SJSA1 (cell line): ENCODE data around the gene C3orf20. TPM values are rescaled to one million over a fixed set of nuclear protein-coding genes. Genes with fewer than 3 reads are reported as not detected.

Experiments used
- DNase-seq, 2 experiments: peaks; one replicate each; pipeline ENCODE4 v3.0.0-alpha.2; 2015 to 2020; ENCODE audit warnings: low spot score in 2 of 2, low read depth in 1 of 2
- H3K27ac ChIP-seq: fragments of 250-450 bp; sonication (Bioruptor Pico); 2 replicates; pipeline ENCODE4 v1.5.1; 2020; ENCODE audit warnings: mild to moderate bottlenecking, moderate library complexity
- H3K27me3 ChIP-seq: fragments of 250-450 bp; sonication (Bioruptor Pico); replicated peaks from 2 replicates; pipeline ENCODE4 v1.5.1; 2020; ENCODE audit warnings: mild to moderate bottlenecking, moderate library complexity
- H3K36me3 ChIP-seq: fragments of 250-450 bp; sonication (Bioruptor Pico); 2 replicates; pipeline ENCODE4 v1.5.1; 2020; ENCODE audit warnings: mild to moderate bottlenecking
- H3K4me1 ChIP-seq: fragments of 250-450 bp; sonication (Bioruptor Pico); replicated peaks from 2 replicates; pipeline ENCODE4 v1.6.1; 2021; ENCODE audit warnings: mild to moderate bottlenecking
- H3K4me3 ChIP-seq: fragments of 250-450 bp; sonication (Bioruptor Pico); 2 replicates; pipeline ENCODE4 v1.5.1; 2020; ENCODE audit warnings: mild to moderate bottlenecking
- H3K9me3 ChIP-seq: fragments of 250-450 bp; sonication (Bioruptor Pico); replicated peaks from 2 replicates; pipeline ENCODE4 v1.5.1; 2020; ENCODE audit warnings: mild to moderate bottlenecking
- total RNA-seq: library from RNA; depleted of rRNA; stranded (reverse); fragments of >200 nt; shearing (Covaris generic); gene quantifications from 2 replicates; pipeline ENCODE4 v1.2.3, GENCODE V29; 2014

C3orf20 gene
- total RNA-seq, 1 experiment from 2014 or later, result not detected

DNA sequence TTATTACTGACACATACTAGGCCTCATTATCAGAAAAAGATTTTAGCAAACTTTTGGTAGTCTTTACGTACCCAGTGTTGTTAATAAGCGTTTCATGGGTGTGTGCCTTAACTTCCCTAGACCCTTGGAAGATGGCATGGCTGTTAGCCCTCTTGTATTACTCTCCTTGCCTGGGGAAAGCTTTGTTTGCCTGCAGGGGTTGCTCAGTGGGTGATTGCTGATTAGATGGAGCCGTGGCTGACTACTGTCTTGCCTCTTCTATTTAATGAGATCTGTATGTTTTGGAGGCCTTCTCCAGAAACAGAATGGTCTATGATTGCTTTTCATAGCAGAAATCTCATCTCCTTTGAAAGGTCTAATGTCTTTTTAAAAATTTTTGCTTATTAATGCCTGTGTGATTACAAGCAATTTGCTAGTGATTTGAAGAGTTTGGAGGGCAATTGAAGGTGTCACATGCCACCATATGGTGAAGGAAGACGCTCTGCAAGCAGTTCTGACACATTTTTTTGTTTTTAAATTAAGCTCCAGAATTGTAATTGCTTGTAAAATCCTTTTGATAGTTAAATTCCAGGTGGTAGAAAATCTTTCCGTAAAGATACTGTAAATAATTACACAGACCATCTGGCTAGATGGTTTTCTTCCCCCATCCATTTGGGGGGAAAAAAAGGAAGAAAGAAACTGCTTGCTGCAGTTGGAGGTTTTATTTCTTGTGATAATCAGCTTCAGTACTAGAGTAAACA is 11.4 kb upstream of the C3orf20 start:
- peaks cover 90% of the 10 kb centered on the region for H3K36me3 ChIP-seq

DNA sequence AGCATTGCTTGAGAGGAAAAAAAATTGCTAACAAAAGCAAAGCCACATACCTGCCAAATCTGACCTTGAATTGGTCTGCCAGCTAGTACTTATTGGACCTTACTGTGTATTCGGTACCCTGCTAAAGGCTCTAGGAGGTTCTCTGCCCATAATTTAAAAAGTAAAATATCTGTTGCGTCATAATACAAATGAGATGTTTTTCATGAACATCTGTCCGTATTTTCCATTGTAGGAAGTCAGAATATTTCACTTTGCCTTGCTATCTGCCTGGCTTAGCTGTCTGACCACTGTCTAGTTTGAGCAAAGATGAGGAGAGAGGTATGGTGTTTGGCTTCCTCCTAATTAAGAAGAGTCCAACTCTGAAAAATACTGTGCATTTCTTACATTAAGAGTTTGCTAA is 10.8 kb upstream of the C3orf20 start:
- no peaks in the 10 kb centered on the region for H3K9me3 ChIP-seq
- no peaks in the 10 kb centered on the region for H3K4me1 ChIP-seq
- H3K27ac ChIP-seq, result no peak overlapping the region
- peaks cover 90% of the 10 kb centered on the region for H3K36me3 ChIP-seq
- H3K4me3 ChIP-seq, result no peak overlapping the region
- H3K27me3 ChIP-seq, result no peaks in the 10 kb centered on the region
- no peak for DNase-seq

More for the DNA sequence above, 11.4 kb upstream of the C3orf20 start:
- no peak for DNase-seq
- Histone ChIP-seq H3K27me3 (no peaks in the 10 kb centered on the region), H3K27ac (no peak overlapping the region), H3K4me3 (no peak overlapping the region), H3K4me1 (no peaks in the 10 kb centered on the region), H3K9me3 (no peaks in the 10 kb centered on the region)

DNA sequence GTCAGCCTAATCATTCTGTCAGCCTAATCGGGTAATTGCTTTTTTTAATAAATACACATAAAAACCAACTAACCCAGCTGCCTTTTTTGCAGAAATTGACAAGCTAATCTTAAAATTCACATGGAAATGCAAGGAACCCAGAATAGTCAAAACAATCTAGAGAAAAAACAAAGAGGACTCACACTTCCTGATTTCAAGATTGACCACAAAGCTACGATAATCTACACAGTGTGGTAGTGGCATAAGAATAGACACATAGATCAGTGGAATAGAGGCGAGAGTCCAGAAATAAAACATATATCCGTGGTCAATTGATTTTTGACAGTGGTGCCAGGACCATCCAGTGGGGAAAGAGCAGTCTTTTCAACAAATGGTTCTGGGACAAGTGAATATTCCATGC is 2.4 kb upstream of the C3orf20 start:
- DNase-seq, result no peak
- peaks cover 57% of the 10 kb centered on the region for H3K36me3 ChIP-seq
- no peak overlapping the region for H3K27ac ChIP-seq
- no peaks in the 10 kb centered on the region for H3K9me3 ChIP-seq
- no peak overlapping the region for H3K4me3 ChIP-seq
- no peaks in the 10 kb centered on the region for H3K27me3 ChIP-seq
- H3K4me1 ChIP-seq, result no peaks in the 10 kb centered on the region

DNA sequence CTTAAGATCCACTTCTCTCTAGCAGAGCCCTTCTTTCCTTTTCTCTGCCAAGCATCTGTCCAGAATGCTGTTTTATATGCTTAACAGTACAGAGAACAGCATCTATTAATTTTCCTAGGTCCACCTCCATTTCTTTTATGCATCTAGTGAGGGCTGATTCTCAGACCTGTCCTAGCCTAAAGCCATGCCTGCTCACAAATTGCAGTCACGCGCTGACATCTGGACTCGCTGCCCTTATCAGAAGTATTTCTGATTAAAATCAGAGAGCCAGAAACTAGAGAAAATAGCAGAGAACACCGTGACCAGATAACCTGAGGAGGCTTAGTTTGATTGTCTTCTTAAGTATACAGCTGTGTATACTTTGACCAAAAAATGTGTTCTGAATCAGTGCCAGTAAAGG is 1.9 kb downstream of the C3orf20 start:
- Histone ChIP-seq H3K4me3 (no peak overlapping the region), H3K9me3 (no peaks in the 10 kb centered on the region; the same call in 1 of the 2 replicates), H3K27me3 (no peaks in the 10 kb centered on the region), H3K36me3 (peaks cover 16% of the 10 kb centered on the region), H3K27ac (no peak overlapping the region), H3K4me1 (no peaks in the 10 kb centered on the region)
- DNase-seq, result no peak

DNA sequence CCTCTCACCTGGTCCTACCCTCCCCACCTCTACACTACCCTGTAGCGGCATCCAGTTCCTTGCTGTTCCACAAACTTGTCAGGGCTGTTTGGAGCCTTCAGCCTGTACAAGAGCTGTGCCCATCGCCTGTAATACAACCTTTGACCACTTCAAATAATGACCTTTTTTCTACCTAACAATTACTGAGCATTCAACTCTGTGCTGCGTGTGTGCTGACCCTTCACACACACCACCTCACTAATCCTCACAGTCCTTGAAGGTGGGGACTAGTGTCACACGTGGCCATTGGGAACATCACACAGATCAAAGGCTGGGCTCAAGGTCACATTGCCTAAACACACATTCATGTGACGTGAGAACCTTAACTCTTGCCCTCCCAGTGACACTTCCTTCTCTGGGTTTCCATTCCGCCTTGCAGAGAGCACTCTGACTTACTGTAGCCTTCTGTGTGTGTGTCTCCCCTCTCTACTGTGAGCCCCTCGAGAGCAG is 3.1 kb downstream of the C3orf20 start:
- no peaks in the 10 kb centered on the region; the same call in 1 of the 2 replicates for H3K9me3 ChIP-seq
- no peak overlapping the region for H3K4me3 ChIP-seq
- H3K27ac ChIP-seq, result no peak overlapping the region
- no peak for DNase-seq
- no peaks in the 10 kb centered on the region for H3K4me1 ChIP-seq
- H3K36me3 ChIP-seq, result peaks cover 5% of the 10 kb centered on the region; the same call in 1 of the 2 replicates
- H3K27me3 ChIP-seq, result no peaks in the 10 kb centered on the region

DNA sequence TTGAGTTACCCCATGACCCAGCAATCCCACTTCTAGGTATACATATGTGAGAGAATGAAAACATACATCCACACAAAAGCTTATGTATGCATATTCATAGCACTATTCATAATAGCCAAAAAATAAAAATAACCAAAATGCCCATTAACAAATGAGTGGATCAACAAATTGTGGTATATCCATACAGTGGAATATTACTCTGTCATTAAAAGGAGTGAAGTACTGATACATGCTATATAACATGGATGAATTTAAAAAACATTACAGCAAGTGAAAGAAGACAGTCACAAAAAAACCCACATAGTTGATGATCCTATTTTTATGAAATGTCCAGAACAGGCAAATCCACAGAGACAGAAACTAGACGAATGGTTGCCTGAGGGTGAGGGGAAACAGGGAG is 5.2 kb downstream of the C3orf20 start:
- Histone ChIP-seq H3K4me3 (no peak overlapping the region), H3K27ac (no peak overlapping the region), H3K9me3 (no peaks in the 10 kb centered on the region; the same call in 1 of the 2 replicates), H3K36me3 (no peaks in the 10 kb centered on the region; the same call in 1 of the 2 replicates), H3K27me3 (no peaks in the 10 kb centered on the region), H3K4me1 (no peaks in the 10 kb centered on the region)
- no peak for DNase-seq

DNA sequence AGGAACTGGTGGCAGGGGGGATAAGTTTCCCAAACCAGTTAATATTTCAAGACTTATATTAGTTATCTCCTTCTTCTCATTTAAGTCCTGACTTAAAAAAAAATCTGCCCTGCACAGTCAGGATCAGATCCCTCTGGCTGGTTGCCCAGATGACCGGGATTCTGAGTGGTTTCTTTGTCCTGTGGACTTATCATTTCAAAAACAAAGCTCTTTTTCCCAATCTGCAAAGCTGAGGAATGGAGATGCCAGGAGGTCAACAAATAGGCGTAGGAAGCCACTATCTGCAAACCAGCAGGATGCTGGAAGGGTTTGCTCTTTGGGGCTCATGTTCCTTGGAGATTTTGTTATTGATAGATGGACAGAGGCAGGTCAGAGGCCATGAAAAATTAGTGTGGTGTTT is 5.8 kb downstream of the C3orf20 start:
- H3K36me3 ChIP-seq, result no peaks in the 10 kb centered on the region
- H3K9me3 ChIP-seq, result no peaks in the 10 kb centered on the region; the same call in 1 of the 2 replicates
- no peak overlapping the region for H3K4me3 ChIP-seq
- no peak for DNase-seq
- H3K27ac ChIP-seq, result no peak overlapping the region
- H3K27me3 ChIP-seq, result no peaks in the 10 kb centered on the region
- no peaks in the 10 kb centered on the region for H3K4me1 ChIP-seq

DNA sequence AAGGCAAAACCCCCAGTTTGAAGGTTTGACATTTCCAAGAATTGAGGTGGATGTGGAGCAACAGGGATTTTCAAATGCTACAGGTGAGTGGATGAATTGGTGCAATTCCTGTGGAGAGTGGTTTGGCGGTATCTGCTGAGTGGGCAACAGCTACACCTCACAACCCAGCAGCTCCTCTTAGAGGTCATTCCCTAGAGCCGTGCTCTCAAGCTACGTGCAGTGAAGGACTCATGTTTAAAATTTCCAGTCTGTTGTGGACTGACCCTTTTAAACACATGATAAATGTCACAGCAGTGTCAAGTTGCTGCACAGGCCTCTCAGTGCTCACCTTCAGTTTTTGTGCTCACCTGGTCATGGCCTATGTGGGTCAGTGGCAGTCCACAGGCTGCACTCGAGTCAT is 9.5 kb downstream of the C3orf20 start:
- Histone ChIP-seq H3K27ac (no peak overlapping the region), H3K4me1 (no peaks in the 10 kb centered on the region), H3K9me3 (no peaks in the 10 kb centered on the region; the same call in 1 of the 2 replicates), H3K4me3 (no peak overlapping the region), H3K36me3 (no peaks in the 10 kb centered on the region), H3K27me3 (peaks cover 4% of the 10 kb centered on the region; the same call in 1 of the 2 replicates)
- no peak for DNase-seq

DNA sequence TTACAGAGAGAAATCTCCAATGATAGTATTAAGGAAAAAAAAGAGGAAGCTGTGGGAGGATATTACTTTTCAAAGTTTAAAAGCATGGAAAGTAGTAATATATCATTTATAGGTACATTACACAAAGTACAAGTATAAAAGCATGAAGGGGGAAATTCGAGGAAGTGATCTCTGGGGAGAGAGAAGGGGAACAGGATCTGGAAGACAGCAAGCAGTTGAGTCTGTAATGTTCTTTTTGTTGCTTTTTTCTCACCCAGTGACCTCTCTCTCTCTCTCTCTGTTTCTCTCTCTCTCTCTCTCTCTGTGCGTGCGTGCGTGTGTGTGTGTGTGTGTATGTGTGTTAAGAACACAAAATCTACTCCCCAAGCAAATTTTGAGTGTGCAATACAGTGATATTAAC is 10.2 kb downstream of the C3orf20 start:
- H3K27me3 ChIP-seq, result peaks cover 4% of the 10 kb centered on the region; the same call in 1 of the 2 replicates
- H3K4me1 ChIP-seq, result no peaks in the 10 kb centered on the region
- no peaks in the 10 kb centered on the region for H3K36me3 ChIP-seq
- no peak overlapping the region for H3K4me3 ChIP-seq
- no peak for DNase-seq
- no peak overlapping the region for H3K27ac ChIP-seq
- H3K9me3 ChIP-seq, result no peaks in the 10 kb centered on the region; the same call in 1 of the 2 replicates

DNA sequence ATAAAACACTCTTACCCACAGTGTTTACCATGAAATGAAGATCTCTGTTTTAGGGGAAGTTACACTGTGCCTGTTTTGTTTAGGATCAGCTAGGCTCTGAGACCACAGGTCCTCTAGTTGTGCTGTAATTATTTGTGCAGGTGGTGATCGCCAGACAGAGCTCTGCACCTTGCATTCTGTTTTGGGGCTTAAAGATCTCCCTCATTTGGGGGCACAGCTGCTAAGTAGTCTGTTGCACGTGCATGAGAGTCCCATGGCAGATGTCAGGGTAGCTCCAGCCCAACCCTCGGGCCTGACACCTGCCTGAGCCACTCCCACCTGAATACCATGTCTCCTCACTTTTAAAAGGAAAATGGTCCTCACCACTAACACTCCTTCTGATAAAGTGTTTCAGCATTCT is 12.4 kb downstream of the C3orf20 start:
- Histone ChIP-seq H3K27me3 (peaks cover 4% of the 10 kb centered on the region; the same call in 1 of the 2 replicates), H3K4me3 (no peak overlapping the region), H3K36me3 (no peaks in the 10 kb centered on the region), H3K27ac (no peak overlapping the region), H3K9me3 (no peaks in the 10 kb centered on the region), H3K4me1 (no peaks in the 10 kb centered on the region)
- no peak for DNase-seq

DNA sequence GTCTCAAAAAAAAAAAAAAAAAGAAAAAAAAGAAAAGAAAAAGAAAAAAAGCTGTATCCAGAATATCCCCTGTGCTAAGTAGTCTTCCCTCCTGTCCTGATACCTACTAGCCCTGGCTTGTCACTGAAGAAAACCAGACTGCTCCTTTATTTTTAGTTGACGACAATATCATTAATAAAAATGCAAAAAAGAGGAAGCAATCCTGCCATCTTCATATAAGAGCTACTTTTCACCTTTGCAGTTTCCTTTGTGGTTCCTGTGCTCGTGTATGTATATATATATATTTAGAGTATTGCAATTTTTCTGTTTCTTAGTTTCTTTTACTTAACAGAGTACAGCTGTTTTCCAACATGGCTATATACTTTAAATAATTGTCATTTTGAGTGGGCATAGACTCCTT is 13.6 kb downstream of the C3orf20 start:
- no peak for DNase-seq
- Histone ChIP-seq H3K27ac (no peak overlapping the region), H3K36me3 (no peaks in the 10 kb centered on the region), H3K4me1 (no peaks in the 10 kb centered on the region), H3K9me3 (no peaks in the 10 kb centered on the region), H3K27me3 (peaks cover 4% of the 10 kb centered on the region; the same call in 1 of the 2 replicates), H3K4me3 (no peak overlapping the region)

DNA sequence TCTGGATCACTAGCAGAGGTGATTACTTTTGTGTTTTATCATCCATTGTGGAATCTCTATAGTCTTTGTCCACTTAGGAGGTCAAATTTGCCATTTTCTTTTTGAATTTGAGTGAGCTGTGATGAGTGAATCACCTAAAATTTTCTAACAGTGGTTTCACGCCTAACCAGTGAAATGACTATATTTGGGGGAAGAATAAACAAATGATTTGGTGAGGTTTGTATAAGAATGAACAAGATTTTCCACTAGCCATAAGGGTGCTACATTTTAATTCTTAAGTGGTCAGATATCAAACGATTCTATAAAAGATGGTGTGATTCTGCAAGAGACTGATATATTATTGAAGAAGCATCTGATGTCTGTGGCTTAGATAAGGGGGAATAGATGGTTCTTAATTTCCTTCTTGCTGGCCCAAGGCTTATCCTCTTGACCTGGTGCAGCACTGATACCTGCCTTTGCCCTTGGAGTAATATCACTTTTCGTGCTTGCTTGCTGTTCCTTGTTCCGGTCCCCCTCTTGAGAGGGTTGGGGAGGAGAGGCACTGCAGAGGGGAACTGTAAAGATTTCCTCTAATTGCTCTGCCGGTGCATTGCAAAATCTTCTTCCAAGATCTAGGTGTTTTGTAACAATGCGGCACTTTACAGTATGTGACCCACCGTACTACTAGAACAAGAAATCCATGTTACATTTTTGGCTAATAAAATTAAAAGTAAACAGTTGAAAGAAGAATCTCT is 14.5 kb downstream of the C3orf20 start:
- DNase-seq, result no peak
- Histone ChIP-seq H3K4me3 (no peak overlapping the region), H3K27me3 (peaks cover 4% of the 10 kb centered on the region; the same call in 1 of the 2 replicates), H3K4me1 (no peaks in the 10 kb centered on the region), H3K36me3 (no peaks in the 10 kb centered on the region), H3K9me3 (no peaks in the 10 kb centered on the region), H3K27ac (no peak overlapping the region)

DNA sequence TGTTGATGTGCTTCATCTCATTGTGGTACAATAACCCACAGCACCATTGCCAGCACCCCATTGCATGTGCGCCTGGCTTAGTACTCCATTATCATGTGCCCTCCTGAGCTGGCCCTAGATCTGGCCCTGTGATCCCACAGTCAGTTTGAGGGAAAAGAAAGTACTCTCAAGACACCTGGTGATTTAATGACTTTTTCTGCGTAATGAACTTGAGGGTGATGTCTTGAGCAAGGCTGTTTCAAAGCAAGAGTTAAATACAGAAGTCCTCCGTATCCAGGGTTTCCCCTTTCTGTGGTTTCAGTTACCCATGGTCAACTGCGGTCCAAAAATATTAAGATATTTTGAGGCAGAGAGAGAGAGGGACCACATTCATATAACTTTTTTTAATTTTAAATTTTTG is 16.3 kb downstream of the C3orf20 start:
- Histone ChIP-seq H3K36me3 (no peaks in the 10 kb centered on the region), H3K9me3 (no peaks in the 10 kb centered on the region), H3K4me3 (no peak overlapping the region), H3K27ac (no peak overlapping the region), H3K27me3 (peaks cover 4% of the 10 kb centered on the region; the same call in 1 of the 2 replicates), H3K4me1 (no peaks in the 10 kb centered on the region)
- no peak for DNase-seq

DNA sequence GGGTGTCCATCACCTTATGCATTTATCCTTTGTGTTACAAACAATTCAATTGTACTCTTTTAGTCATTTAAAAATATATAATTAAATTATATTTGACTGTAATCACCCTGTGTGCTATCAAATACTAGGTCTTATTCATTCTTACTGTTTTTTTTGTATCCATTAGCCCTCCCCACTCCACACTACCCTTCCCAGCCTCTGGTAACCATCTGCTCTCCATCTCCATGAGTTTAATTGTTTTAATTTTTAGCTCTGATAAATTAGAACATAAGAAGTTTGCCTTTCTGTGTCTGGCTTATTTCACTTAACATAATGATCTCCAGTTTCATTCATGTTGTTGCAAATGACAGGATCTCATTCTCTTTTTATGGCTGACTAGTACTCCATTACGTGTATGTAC is 16.8 kb downstream of the C3orf20 start:
- H3K9me3 ChIP-seq, result no peaks in the 10 kb centered on the region
- no peak for DNase-seq
- H3K36me3 ChIP-seq, result no peaks in the 10 kb centered on the region
- peaks cover 4% of the 10 kb centered on the region; the same call in 1 of the 2 replicates for H3K27me3 ChIP-seq
- no peak overlapping the region for H3K27ac ChIP-seq
- no peaks in the 10 kb centered on the region for H3K4me1 ChIP-seq
- no peak overlapping the region for H3K4me3 ChIP-seq
